Esophagus (tissue), 2 donors: ENCODE measurements around the gene DUS2. TPM values are rescaled to one million over a fixed set of nuclear protein-coding genes. Genes with fewer than 3 reads are reported as not detected.

Experiments
- H3K27ac ChIP-seq, 2 donors: one replicate each; pipeline ENCODE4 v1.5.1; 2013; ENCODE audit warnings: low read depth in 2 of 2, mild to moderate bottlenecking in 2 of 2, inconsistent platforms in 1 of 2, low read length in 1 of 2, moderate library complexity in 1 of 2
- H3K27me3 ChIP-seq, 2 donors: one replicate each; pipeline ENCODE4 v1.6.1; 2013; ENCODE audit warnings: low read length in 2 of 2, control low read depth in 1 of 2, mild to moderate bottlenecking in 1 of 2; ENCODE audit not compliant: insufficient read depth in 2 of 2, control insufficient read depth in 1 of 2
- H3K36me3 ChIP-seq, 2 donors: one replicate each; pipeline ENCODE4 v1.6.1; 2013; ENCODE audit warnings: low read length in 1 of 2; ENCODE audit not compliant: control insufficient read depth in 2 of 2, insufficient read depth in 2 of 2
- H3K4me1 ChIP-seq, 2 donors: one replicate each; pipeline ENCODE4 v1.6.1; 2013; ENCODE audit warnings: low read length in 1 of 2; ENCODE audit not compliant: control insufficient read depth in 2 of 2, insufficient read depth in 2 of 2
- H3K4me3 ChIP-seq, 2 donors: one replicate each; pipeline ENCODE4 v1.5.1; 2013; ENCODE audit warnings: low read length in 2 of 2, mild to moderate bottlenecking in 2 of 2, low read depth in 1 of 2, moderate library complexity in 1 of 2
- H3K9me3 ChIP-seq, 2 donors: one replicate each; pipeline ENCODE4 v1.6.1; 2013; ENCODE audit warnings: mild to moderate bottlenecking in 2 of 2, low read depth in 1 of 2, low read length in 1 of 2, moderate library complexity in 1 of 2; ENCODE audit not compliant: control insufficient read depth in 2 of 2, insufficient read depth in 1 of 2
- WGBS, 2 donors: extraction: QIAGEN DNeasy Blood & Tissue Kit; methylation state at CpG; one replicate each; pipeline ENCODE4 v1.1.7; 2013; 5-methylcytosine and 5-hydroxymethylcytosine counted together
- polyA plus RNA-seq, 2 donors: library from polyadenylated mRNA; stranded (reverse); fragments of 200-250 nt; gene quantifications; one replicate each; pipeline ENCODE4 v1.2.3, GENCODE V29; 2013
- donor health status: healthy with polysubstance abuse.
- donor health status: Bipolar disorder and iron deficiency.

DUS2 gene
- polyA plus RNA-seq, 2 donors = 6.2 to 11.1 TPM

DNA sequence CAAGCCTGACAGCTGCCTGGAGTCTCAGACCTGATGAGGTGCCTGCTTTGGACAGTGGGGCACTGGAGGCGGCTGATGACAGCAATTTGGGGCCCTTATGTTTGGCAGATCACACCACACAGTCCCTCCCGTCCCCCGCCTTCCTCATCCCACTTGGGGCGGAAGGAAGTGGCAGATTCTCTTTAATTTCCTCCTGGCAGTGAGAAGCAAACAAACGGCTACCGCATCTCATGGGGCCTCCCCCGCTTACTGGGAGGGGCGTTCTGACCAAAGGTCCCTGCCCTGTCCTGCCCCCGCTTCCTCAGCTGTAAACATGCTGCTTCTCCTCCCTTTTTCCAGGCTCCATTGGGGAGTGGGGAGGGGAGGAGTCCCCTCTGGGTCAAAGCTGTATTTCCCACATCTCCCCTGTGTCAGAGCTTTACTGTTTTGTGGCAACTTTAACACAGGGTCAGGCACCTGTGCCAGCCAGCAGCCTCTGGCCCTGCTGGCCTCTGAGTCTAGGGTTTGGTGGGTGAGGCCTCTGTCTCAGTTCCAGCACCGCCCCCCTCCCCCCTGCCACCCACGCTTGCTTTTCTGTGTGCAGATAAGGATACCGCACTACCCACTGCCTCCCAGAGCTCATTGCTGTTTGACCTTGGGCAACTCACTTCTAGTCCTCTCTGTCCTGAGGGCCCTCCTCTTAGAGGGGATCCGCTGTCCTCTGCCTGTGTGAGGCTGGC, 56.7 kb downstream of the DUS2 start:
- WGBS, 2 donors = 44 to 46% methylated on average over 13 of the region's 13 CpGs
- Histone ChIP-seq H3K36me3 (peaks cover 8 to 18% of the 10 kb centered on the region in 2 donors), H3K4me3 (no peak overlapping the region), H3K4me1 (peaks cover 0 to 11% of the 10 kb centered on the region in 2 donors), H3K9me3 (no peaks in the 10 kb centered on the region), H3K27ac (peak overlapping the region; percentile 68 to 80), H3K27me3 (no peaks in the 10 kb centered on the region)

GRCh38 chr16:68081861-68082628, 59.0 kb downstream of the DUS2 start:
- Histone ChIP-seq H3K4me1 (peaks cover 0 to 11% of the 10 kb centered on the region in 2 donors), H3K36me3 (peaks cover 6 to 10% of the 10 kb centered on the region in 2 donors), H3K4me3 (no peak overlapping the region), H3K9me3 (no peaks in the 10 kb centered on the region), H3K27ac (no peak overlapping the region), H3K27me3 (no peaks in the 10 kb centered on the region)

DNA sequence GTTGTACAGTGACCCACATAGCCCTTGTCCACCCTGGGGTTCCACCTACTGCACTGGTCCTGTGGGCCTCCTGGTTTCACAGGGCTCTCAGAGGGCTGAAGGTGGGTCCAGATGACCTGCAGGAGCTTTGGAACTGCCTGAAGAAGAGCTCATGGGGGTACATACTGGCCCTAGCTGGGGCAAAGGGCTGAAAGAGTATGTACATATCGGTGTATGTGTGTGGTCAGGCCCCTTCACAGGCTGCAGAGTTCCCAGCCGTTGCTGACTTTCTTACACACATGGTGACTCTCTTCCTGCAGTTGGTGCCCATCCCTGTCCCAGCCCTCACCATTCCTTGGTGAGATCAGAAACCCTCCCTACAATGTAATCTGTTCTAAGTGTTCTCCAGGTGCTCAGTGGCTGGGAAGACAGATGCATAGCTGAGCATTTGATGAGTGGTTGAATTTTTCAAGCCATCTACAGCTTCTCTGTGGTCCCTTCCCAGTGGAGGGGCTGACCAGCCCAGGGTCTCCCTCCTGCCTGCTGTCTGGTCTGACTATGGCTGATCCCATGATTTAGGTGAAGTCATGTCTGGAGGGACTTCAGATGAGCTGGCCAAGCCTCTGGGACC, 59.6 kb downstream of the DUS2 start:
- Histone ChIP-seq H3K27me3 (no peaks in the 10 kb centered on the region), H3K27ac (no peak overlapping the region), H3K4me1 (peaks cover 0 to 11% of the 10 kb centered on the region in 2 donors), H3K9me3 (no peaks in the 10 kb centered on the region), H3K4me3 (no peak overlapping the region), H3K36me3 (peaks cover 3 to 8% of the 10 kb centered on the region in 2 donors)
- 80 to 87% methylated on average over 2 of the region's 2 CpGs for WGBS, 2 donors

DNA sequence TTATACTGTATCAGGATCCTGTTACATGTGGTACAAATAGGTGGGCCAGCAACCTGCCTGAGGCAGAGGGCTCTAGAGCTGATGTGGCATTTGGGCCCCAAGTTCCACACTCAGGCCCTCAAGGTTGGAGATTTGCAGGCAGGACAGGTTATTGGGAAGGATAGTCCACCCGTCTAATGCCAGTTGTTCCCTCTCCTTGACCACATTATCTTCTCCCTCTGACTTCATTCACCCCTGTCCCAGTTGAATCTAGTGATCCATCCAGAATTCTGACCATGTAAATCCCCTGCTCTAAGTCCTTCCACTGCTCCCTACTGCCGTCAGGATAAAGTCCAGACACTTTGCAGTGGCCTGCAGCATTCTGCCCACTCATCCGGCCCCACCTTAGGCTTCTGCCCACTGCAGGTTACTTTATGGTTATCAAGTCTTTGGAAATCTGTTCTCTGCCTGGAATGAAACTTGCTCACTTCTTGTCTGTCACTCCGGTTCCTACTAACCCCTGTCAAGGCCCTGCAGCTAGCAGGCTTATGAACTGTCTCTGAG, 60.2 kb downstream of the DUS2 start:
- WGBS, 2 donors = 87 to 93% methylated on average over 4 of the region's 4 CpGs
- H3K27ac ChIP-seq = peak overlapping the region; percentile 40 to 94
- no peak overlapping the region for H3K4me3 ChIP-seq
- no peaks in the 10 kb centered on the region for H3K9me3 ChIP-seq
- no peaks in the 10 kb centered on the region for H3K27me3 ChIP-seq
- peaks cover 0 to 11% of the 10 kb centered on the region in 2 donors for H3K4me1 ChIP-seq
- H3K36me3 ChIP-seq = peaks cover 0 to 3% of the 10 kb centered on the region in 2 donors

- Histone ChIP-seq H3K36me3 (no peaks in the 10 kb centered on the region), H3K27ac (peak overlapping the region; percentile 94 to 98), H3K27me3 (no peaks in the 10 kb centered on the region), H3K4me1 (peaks cover 0 to 11% of the 10 kb centered on the region in 2 donors), H3K4me3 (peak overlapping the region; percentile 55 to 63), H3K9me3 (no peaks in the 10 kb centered on the region)
- 40 to 45% methylated on average over 21 of the region's 21 CpGs for WGBS, 2 donors
Measured at GRCh38 chr16:68083861-68084503, 60.9 kb downstream of the DUS2 start.

DNA sequence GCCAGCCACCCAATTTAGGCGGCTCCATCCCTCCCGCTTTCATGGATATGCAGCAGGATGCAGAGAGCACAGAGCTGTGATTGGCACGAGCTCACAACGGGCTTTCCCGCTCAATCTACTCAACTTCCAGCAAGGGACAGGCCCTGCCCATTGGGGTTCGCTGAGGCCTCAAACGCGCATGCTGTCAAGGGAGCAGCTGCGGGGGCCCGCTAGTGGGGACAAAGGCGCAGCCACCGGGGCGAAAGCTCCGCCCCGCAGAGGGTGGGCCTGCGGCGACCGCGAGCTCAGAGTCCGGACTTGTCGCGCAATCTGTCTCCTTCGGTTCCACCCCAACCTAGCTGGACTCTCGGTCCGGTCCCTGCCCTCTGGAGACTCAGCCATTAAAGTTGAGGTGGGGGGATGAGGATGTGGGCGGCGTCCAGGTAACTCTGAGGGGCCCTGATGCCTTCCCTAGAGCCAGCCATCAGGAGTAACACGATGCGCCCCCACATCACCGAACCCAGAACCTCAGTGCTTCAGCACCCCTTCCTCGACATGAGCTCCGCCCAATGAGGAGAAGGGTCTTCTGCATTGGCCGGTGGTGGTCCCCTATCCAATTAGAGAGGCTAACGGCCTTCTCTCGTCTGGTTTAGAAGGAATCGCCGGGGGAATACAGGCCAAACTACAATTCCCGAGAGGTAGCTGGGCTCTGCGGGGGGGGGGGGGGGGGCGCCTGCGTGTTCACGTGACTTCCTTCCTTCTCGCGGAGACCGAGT, 61.6 kb downstream of the DUS2 start:
- Histone ChIP-seq H3K4me3 (peak overlapping the region; percentile 55 to 63), H3K36me3 (no peaks in the 10 kb centered on the region), H3K27ac (peak overlapping the region; percentile 94 to 98), H3K4me1 (peaks cover 0 to 11% of the 10 kb centered on the region in 2 donors), H3K27me3 (no peaks in the 10 kb centered on the region), H3K9me3 (no peaks in the 10 kb centered on the region)
- WGBS, 2 donors = 0 to 8% methylated on average over 40 to 43 of the region's 45 CpGs

DNA sequence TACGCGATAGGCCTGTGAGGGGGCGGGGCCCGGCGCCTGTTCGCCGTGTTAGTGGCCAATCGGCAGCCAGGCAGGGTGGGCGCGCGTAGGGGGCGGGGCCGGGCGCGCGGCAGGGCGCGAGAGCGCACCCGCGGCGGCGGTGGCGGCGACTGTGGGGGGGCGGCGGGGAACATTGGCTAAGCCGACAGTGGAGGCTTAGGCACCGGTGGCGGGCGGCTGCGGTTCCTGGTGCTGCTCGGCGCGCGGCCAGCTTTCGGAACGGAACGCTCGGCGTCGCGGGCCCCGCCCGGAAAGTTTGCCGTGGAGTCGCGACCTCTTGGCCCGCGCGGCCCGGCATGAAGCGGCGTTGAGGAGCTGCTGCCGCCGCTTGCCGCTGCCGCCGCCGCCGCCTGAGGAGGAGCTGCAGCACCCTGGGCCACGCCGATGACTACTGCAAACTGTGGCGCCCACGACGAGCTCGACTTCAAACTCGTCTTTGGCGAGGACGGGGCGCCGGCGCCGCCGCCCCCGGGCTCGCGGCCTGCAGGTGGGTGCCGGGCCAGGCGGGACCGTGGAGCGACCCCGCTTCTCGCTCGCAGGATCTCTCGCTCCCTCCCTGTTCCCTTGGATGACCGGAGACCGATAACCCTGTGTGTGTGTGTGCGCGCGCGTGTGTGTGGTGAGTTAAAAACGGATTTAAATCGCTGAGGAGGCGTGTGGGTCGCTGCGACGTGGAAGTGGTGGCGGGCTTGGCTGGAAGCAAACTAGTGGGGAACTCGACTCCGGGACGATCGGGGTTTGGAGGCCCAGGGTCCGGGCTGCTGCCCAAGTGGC, 62.4 kb downstream of the DUS2 start, which contains the start of gene NFATC3:
Gene NFATC3 (plus strand): TSS at position 112 of the 813 bp plus-strand sequence. CDS start 312 bp downstream, at position 424.
- no peaks in the 10 kb centered on the region for H3K27me3 ChIP-seq
- no peaks in the 10 kb centered on the region for H3K36me3 ChIP-seq
- WGBS, 2 donors = 1% methylated on average over 84 to 104 of the region's 104 CpGs
- peak within 1 kb of the TSS; percentile 94 to 98 for H3K27ac ChIP-seq
- peak within 1 kb of the TSS; percentile 63 to 71 for H3K4me3 ChIP-seq
- H3K4me1 ChIP-seq = peaks cover 0 to 7% of the 10 kb centered on the region in 2 donors
- H3K9me3 ChIP-seq = no peaks in the 10 kb centered on the region

GRCh38 chr16:68086336-68086841, 63.3 kb downstream of the DUS2 start:
- Histone ChIP-seq H3K27me3 (no peaks in the 10 kb centered on the region), H3K27ac (peak overlapping the region in 1 of 2 donors; percentile 20), H3K36me3 (no peaks in the 10 kb centered on the region), H3K4me1 (peaks cover 0 to 7% of the 10 kb centered on the region in 2 donors), H3K4me3 (peak overlapping the region; percentile 63 to 71), H3K9me3 (no peaks in the 10 kb centered on the region)
- 1 to 4% methylated on average over 6 of the region's 6 CpGs for WGBS, 2 donors
